Central memory CD4-positive, alpha-beta T cell (primary cell): ENCODE results near the gene SHISA7.

ENCODE experiments used
- DNase-seq: peaks from one replicate; pipeline ENCODE4 v3.0.0; 2022
- total RNA-seq, 3 experiments: gene quantifications; one replicate each; lab custom pipeline; 2026; lab: John Stamatoyannopoulos, UW

The SHISA7 gene
- 0 to 0.04 (median 0) reads per million in 3 experiments for total RNA-seq

DNA sequence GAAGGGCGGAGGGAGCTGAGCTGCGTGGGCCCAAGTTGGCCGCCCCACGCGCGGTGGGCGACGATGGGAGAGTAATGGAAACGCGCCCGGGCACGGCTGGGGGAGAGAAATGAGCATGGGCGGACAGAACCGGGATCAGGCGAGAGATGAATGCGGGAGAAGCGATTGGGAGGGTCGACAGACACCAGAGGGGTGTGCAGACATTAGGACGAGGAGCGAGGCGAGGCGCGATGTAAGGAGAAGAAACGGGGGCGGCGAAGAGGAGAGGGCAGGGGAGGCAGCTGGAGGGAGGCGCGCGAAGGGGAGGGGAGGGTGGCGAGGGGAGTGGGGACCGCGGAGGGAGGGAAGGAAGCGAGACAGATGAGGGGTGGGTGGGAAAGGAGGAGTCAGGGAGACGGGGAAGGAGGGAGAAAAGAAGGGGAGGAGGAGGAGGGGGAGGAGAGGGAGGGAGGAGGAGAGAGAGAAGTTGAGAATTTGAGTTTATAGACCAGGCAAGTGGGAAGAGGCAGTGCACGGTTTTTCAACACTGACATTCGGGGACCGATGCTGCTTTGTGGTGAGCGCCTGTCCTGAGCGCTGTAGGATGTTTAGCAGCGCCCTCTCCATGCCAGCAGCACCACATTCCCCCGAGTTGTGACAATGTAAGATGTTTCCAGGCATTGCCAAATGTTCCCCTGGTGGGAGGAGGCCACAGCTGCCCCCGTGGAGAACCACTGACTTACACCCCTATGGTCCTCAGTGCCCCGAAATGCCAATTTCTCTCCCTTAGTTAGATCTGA is at the start of gene SHISA7:
Gene SHISA7, minus strand, starts transcription at position 256 of the 779 bp plus-strand sequence. CDS start 437 bp downstream, outside the sequence.
- DNase-seq, result no peak

DNA sequence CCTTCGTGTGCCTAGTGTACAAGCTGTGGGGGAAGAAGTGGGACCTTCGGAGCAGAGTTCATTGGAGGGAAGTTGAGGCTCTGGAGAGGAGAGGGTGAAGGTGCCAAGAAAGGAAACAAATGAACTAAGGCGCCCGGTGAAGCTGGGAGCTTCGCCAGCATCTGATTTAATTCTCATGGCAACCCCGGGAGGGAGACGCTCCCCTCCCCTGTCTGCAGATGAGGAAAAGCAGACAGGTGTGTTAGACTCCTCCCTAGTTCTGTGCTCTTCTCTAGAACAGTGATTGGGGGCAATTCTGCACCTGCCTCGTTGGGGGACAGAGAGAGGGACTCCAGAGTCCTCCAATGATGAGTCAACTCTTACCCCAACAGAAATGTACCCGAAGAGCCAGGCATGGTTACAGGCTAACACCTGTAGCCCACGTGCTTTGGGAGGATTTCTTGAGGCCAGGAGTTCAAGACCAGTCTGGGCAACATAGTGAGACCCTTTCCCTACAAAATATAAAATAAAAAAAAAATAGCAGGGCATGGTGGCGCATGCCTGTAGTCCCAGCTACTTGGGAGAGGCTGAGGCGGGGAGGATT is 49.4 kb upstream of the SHISA7 start:
- no peak for DNase-seq

DNA sequence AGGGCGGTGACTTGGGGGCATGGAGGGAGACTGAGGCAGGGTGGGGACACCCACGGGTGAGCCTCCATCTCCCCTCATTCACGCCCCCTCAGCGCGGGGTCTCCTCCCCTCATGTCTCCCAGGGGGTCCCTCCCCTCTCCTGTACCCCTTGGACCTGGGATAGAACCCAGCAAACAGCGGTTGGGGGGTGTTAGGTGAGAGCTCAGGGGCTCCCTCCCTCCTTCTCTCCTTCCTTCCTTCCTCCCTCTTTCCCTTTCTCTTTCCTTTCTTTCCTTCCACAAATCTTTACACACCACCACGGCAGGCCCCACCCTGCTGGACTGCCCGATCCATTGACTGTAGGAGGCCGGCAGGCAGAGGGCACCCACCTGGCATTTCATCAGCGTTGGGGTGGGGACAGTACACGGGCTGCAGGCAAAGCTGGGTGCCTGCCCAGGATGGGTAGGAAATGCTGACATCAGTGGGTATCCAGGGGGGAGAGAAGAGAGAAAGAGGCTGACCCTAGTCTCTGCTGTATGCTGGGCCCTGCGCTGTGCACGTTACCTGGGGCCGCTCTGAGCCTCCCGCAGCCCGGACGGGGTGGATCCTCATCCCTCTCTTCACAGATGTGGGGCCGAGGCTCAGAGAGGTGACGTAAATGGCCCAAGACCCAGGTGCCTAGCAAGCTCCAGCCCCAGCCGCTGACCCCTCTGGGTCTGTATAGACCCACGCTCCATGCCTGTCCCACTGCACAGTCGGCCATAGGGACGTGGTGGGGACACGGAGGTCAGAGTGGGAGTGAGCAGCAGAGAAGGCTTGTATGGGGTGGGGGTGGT is 48.7 kb upstream of the SHISA7 start:
- DNase-seq, result no peak

DNA sequence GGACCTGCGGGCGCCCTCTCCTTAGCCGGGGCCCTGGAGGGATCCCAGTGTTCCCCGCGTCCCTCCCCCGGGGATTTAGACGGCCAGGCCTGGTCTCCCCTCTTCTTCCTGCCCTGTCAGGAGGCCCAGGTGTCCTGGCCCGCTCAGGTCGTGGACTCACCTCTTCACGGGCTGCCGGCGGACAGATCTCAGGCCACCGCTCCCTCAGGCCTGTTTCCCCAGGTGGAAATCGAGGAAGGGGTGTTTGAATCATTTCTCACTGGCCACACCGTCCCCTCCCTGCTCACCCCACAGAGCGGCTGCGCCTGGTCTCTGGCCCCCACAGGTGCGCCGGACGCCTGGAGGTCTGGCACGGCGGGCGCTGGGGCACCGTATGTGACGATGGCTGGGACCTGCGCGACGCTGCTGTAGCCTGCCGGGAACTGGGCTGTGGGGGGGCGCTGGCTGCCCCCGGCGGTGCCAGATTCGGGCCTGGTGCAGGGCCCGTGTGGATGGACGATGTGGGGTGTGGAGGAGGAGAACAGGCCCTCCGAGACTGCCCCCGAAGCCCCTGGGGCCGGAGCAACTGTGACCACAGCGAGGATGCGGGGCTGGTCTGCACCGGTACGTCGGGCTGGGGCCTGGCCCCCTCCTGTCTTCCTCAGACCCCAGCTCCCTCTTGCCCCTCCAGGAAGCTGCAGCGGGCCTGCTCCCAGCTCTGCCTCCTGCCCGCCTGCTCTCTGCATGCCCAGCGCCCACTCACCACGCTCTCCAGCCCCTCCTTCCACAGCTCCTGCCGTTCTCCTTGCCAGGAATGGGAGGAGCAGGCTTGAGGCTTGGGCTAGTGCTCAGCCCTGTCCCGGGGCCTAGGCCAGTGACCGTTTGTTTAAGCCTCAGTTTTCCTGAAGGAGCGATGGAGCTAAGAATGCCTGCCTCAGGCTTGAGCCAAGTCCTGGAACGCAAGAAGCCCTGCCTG is 47.7 kb upstream of the SHISA7 start:
- no peak for DNase-seq

DNA sequence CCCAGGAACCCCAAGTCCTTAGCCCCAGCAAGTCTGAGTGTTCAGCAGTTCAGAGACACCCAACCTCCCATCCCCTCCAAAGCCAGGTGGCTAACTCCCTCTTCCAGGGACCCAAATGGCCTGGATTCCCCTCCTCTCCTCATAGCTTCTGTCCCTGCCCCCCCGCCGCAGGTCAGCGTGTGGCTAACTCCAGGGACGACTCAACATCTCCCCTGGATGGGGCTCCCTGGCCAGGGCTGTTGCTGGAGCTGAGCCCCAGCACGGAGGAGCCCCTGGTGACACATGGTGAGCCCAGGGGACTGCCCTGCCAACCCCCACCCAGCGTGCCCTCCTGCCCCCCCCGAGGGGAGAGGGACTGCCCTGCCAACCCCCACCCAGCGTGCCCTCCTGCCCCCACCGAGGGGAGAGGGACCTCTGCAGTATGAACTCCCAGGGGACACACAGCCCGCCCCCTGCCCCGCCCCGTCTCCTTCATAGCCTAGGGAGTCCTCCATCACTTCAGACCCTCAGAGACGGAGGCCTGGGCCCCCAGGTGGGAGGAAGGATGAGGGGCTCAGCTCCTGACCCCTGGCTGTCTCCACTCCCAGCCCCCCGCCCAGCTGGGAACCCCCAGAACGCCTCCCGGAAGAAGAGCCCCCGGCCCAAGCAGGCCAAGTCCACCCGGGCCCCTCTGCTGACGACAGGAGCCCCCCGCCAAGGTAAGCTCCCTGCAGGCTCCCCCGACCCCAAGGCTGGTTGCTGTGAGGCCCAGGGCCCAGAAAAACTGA is 46.8 kb upstream of the SHISA7 start:
- DNase-seq, result no peak

DNA sequence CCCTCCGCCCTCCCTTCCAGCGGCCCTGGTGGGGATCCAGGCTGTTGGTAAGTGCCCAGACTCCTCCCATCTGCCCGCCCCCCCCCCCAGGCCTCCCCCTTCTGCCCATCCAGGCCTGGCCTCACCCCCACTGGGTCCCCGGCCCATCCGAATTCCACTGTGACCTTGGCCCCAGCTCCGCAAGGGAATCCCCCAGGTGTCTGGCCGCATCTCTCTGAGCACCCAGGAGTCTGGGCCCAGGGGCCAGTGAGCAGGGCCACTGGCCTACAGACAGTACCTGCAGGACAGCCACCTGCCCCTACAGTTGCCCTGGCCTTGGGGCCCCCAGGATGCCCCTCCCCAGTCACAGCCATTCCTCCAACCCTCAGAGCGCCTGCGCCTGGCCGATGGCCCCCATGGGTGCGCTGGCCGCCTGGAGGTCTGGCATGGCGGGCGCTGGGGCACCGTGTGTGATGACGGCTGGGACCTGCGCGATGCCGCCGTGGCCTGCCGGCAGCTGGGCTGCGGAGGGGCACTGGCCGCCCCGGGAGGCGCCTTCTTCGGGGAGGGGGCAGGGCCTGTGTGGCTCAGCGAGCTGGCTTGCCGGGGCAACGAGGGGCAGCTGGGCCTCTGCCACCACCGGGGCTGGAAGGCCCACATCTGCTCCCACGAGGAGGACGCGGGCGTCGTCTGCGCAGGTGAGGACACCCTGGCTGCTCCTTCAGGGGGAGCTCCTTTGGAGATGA is 46.0 kb upstream of the SHISA7 start:
- DNase-seq, result no peak

DNA sequence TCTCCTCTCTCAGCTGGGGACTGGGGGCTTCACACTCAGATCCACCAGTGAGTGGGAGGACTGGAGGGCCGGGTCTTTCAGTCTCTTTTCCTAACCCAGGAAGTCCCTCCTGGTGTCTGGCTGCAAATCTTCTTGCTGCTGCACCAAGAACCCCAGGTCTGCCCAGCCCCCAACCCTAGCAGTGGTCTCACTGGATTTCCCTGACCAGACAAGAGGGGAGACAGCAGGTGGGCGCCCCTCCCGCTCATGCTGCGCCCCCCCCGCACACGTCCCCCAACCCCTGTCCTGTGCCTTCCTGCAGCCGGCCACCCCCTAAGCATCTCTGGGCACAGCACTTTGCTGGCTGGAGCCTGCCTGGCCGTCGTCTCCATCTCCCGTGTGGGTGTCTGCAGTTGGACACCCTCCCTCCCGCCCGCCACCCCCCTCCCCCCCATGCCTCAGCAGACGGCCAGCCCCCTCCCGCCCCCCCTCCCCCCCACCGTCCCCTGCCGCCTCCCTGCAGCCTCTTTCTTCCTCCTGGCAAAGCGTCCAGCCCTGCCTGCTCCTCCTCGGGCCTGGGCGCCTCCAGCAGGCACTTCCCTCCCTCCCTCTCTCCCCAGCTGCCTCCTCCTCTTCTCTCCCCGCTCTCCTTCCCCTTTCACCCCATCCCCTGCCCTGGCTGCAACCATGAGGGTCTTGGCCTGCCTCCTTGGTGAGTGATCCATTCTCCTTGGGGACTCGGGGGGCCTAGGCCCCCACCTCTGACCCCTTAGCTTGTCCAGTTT is 45.0 kb upstream of the SHISA7 start, which contains the start of gene SSC5D:
Gene SSC5D, plus strand, starts transcription at position 513 of the 764 bp plus-strand sequence. Its CDS starts 154 bp downstream, at position 667.
- DNase-seq, result no peak

DNA sequence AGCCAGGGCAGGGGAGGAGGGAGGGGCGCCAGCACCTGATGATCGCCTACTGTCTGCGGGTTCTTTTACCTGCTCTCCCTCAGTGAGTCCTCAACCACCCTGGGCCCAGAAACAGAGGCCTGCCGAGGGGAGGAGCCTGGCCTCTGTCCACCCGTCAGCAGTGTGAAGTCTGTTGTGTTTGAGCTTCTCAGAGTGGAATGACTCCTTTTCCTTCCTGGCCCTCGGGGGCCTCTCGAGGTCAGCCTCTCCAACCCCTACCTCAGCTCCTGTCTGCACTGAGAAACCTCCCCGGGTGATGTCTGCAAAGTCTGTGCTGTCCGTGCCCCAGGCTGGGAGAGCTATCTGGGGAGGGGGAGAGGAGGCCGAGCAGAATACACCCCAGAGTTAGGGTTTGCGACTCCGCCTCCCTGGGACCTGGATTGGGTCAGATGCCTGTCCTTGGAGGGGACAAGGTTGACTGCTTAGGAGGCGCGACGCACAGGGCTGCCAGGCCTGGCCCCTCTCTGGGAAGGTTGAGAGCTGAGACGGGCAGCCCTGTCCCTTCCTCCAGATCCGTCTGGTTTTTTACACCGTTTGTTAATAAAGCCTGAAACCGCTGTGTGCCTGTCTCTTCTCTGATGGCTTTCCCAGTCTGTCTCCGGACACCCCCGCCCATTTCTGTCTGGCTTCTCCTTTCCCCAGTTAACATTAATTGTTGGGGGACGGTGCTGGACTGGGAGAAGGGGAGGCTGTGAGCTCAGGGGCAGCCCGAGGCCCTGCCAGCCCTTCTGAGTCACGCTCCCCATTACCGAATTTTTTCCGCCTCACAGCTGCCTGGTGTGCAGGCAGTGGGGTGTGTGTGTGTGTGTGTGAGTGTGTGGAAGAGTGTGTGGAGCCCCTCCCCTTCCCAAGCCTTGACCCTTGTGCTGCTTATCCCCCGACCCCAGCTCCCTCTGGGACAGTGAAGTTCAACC is 44.1 kb upstream of the SHISA7 start:
- no peak for DNase-seq

DNA sequence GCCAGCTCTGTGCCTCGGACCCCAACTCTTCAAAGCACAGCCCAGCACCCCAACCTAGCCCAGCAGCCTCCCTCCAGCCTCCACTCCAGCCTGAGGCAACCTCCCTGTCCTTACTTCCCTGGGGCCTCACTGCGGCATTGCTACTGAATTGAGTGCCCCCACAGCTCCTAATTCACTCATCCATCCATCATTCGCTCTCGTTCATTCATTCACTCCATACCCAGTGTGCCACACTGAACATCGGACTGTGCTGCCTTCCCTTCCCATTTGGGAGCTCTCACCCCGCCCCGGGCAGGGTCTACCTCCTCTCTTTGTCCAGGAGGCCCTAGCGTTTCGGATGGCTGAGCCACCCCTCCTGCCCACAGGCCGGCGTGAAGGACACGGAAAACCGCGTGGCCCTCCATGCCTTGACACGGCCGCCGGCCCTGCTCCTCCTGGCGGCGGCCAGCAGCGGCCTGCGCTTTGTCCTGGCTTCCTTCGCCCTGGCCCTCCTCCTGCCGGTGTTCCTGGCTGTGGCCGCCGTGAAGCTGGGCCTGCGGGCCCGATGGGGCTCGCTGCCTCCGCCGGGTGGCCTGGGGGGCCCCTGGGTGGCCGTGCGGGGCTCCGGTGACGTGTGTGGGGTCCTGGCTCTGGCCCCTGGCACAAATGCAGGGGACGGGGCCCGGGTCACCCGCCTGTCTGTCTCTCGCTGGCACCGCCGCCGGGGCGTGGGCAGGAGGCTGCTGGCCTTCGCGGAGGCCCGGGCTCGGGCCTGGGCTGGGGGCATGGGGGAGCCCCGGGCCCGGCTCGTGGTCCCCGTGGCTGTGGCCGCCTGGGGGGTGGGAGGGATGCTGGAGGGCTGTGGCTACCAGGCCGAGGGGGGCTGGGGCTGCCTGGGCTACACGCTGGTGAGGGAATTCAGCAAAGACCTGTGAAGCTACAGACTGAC is 43.2 kb upstream of the SHISA7 start:
- DNase-seq, result no peak

DNA sequence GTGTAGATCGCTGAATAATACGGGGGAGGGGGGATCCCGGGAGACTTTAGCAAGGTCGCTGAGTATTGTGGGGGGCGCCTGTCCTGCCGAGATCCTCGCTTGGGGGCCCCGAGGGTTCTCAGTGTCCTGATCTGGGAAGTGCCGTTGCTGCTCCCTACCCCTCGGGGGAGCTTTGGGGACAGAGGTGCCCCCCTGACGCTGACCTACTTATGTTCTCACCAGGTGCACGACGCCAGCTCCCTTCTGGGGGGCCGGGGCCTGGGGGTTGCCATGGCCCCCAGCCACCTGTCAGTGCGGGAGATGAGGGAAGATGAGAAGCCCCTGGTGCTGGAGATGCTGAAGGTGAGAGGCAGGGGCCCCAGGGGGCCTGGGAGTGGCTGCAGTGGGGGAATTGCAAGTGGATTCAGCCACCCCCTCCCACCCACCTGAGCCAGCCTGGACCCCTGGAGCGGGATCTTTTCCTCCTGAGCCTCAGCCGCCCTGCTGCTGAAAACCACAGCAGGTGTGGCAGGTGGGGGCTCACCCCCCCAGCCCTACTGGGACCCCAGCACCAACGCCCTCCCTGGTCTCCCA is 42.4 kb upstream of the SHISA7 start:
- no peak for DNase-seq

DNA sequence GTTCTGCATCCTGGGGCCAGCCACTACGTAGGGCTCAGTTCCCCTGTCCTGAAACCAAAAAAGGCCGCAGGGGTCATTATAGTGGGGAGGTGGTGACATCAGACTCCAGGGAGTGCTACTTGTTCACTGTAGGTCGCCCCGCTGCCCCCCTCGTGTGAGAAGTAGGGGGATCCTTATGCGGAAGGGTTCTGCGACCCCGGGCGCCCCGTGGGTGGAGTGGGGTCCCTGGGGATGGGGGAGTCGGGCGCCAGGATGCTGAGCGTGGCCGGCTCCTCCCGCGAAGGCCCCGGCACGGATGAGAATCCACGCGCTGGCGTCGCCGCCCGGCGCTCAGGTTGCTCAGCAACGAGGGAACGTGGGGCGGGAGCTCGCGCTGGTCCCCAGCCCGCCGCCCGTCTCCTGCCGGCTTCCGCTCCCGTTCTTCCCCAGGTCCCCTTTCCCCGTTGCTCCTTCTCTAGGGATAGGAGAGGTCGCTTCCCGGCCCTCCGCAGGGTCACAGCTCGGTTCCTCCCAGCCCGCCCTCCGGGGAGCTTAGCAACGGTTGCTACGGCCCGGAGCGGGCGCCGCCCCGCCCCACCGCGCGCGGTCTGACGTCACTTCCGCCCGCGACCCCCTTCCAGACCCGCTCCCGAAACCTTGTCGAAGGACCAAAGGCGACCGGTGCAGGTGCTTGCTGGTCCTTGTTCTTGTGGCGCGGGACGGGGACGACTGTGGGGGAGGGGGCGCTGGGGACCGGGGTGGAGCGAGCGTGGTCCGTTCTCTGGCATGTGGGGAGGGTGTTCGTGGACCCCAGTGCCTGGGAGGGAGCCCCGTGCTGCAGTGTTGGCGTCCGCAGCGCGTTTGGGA is 41.7 kb upstream of the SHISA7 start, which contains the start of gene NAT14:
Gene NAT14, plus strand, starts transcription at position 596 of the 846 bp plus-strand sequence. CDS start 521 bp downstream, outside the sequence.
- peak; percentile 65 for DNase-seq

DNA sequence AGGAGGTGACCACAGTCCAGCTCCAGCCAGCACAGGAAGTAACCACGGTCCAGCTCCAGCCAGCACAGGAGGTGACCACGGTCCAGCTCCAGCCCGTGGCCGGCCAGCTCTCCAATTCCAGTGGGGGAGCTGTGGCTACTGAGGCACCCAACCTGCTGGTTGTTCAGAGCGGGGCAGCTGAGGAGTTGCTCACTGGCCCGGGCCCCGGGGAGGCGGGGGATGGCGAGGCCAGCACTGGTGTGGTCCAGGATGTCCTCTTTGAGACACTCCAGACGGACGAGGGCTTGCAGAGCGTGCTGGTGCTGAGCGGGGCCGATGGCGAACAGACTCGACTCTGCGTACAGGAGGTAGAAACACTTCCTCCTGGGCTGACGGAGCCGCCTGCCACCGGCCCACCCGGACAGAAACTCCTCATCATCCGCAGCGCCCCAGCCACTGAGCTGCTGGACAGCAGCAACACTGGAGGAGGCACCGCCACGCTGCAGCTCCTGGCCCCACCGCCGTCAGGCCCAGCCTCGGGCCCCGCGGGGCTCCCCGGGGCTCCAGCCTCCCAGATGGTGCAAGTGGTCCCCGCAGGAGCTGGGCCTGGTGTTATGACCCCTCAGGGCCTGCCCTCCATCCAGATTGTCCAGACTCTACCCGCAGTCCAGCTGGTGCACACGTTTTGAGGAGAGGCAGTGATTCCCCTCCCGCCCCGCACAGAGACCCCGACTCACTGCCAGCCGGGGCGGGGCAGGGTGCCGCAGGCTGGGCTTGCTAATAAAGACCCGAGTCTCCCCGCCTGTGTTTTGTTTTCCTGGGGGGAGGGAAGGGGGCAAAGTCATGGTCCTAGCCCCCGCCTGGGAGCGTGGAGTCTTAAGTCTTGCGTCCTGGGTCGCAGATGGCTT is 40.8 kb upstream of the SHISA7 start:
- no peak for DNase-seq

DNA sequence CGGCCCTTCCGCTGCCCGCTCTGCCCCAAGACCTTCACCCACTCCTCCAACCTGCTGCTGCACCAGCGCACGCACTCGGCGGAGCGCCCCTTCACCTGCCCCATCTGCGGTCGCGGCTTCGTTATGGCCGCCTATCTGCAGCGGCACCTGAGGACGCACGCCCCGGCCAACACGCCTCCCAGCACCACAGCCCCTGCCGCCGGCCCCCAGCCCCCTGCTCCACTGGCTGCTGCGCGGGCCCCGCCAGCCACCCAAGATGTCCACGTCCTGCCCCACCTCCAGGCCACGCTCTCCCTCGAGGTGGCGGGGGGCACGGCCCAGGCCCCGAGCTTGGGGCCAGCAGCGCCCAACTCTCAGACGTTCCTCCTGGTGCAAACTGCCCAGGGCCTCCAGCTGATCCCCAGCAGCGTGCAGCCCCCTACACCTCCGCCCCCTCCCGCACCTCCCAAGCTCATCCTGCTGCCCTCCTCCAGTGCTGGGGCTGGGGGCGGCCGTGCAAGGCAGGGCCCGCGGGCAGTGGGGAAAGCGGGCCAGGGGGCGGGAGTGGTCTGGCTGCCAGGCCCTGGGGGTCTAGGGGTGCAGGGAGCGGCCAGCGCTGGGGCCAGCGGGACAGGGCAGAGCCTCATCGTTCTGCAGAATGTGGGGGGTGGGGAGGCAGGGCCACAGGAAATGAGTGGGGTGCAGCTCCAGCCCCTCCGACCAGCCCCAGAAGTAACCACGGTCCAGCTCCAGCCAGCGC is 40.0 kb upstream of the SHISA7 start:
- no peak for DNase-seq
